H1 (cell line): ENCODE results near the gene LITAF.

Experiments used
- ASH2L ChIP-seq: fragments of 200-600, 300-600 bp; sonication (generic); IDR thresholded peaks from one replicate; pipeline ENCODE4 v1.7.1; 2017; ENCODE audit warnings: low read length
- RFX5 ChIP-seq: IDR thresholded peaks from 2 replicates; pipeline ENCODE4 v1.6.1; 2011; ENCODE audit warnings: low read depth, low read length, improper control_type of control experiment, borderline replicate concordance

- TF ChIP-seq RFX5 (no peak), ASH2L (no peak)
Measured at GRCh38 chr16:11514283-11514682, 72.4 kb downstream of the LITAF start.
